IMR-90 (cell line): ENCODE results near the gene SLC25A21. TPM values are rescaled to one million over a fixed set of nuclear protein-coding genes. Genes with fewer than 3 reads are reported as not detected.

Experiments
- ATAC-seq: fragments of 200-7000 bp; cut with Tn5 transposase; 2 replicates; pipeline ENCODE4 v1.9.1; 2020; ENCODE audit warnings: low read depth, mild to moderate bottlenecking, moderate library complexity
- BruUV-seq: library from RNA; stranded (reverse); fragments of 400-500 nt; replicated peaks from 2 replicates; lab custom pipeline; 2021; lab: Mats Ljungman, UMichigan
- CTCF ChIA-PET: fragments of 300-600 bp; formaldehyde crosslinking; extraction: SDS; loops from one replicate; lab custom pipeline; 2021; ENCODE audit warnings: antibody characterized with exemption; lab: Yijun Ruan, JAX
- POLR2A ChIA-PET: fragments of 300-600 bp; sonication (Branson Sonifier 250); formaldehyde crosslinking; loops from one replicate; lab custom pipeline; 2022; ENCODE audit warnings: antibody characterized with exemption; ENCODE audit not compliant: unreplicated experiment; lab: Charles Lee
- DNase-seq: peaks from one replicate; pipeline ENCODE4 v3.0.0; 2013
- H2AFZ ChIP-seq: replicated peaks from 2 replicates; pipeline ENCODE3; 2013; ENCODE audit warnings: low read length, mild to moderate bottlenecking; ENCODE audit not compliant: poor library complexity
- H2AK5ac ChIP-seq: 2 replicates; pipeline ENCODE4 v1.6.1; 2013; ENCODE audit warnings: low read depth, low read length, inconsistent platforms
- H2AK9ac ChIP-seq: replicated peaks from 2 replicates; pipeline ENCODE3; 2013; ENCODE audit warnings: mild to moderate bottlenecking, low read depth, low read length, moderate library complexity; ENCODE audit not compliant: poor library complexity
- H2BK120ac ChIP-seq: 2 replicates; pipeline ENCODE4 v1.6.1; 2013; ENCODE audit warnings: low read depth, low read length, inconsistent platforms
- H2BK15ac ChIP-seq: 3 replicates; pipeline ENCODE4 v1.6.1; 2013; ENCODE audit warnings: low read depth, low read length, inconsistent platforms
- H2BK20ac ChIP-seq: 2 replicates; pipeline ENCODE4 v1.6.1; 2013; ENCODE audit warnings: low read depth, mild to moderate bottlenecking, inconsistent platforms, low read length, moderate library complexity
- H2BK5ac ChIP-seq: 2 replicates; pipeline ENCODE4 v1.6.1; 2013; ENCODE audit warnings: mild to moderate bottlenecking, low read depth, low read length, inconsistent platforms; ENCODE audit not compliant: poor library complexity, severe bottlenecking
- H3K14ac ChIP-seq: replicated peaks from 2 replicates; pipeline ENCODE4 v1.6.1; 2013; ENCODE audit warnings: low read depth, low read length, inconsistent platforms
- H3K18ac ChIP-seq: 2 replicates; pipeline ENCODE4 v1.6.1; 2013; ENCODE audit warnings: low read depth, low read length, control low read depth
- H3K23ac ChIP-seq: 2 replicates; pipeline ENCODE4 v1.6.1; 2013; ENCODE audit warnings: low read depth, low read length, inconsistent platforms
- H3K27ac ChIP-seq: 2 replicates; pipeline ENCODE4 v1.5.1; 2013; ENCODE audit warnings: mild to moderate bottlenecking, control low read depth, low read length; ENCODE audit not compliant: insufficient read depth
- H3K27me3 ChIP-seq: 2 replicates; pipeline ENCODE4 v1.6.1; 2013; ENCODE audit warnings: low read length; ENCODE audit not compliant: control insufficient read depth, insufficient read depth
- H3K36me3 ChIP-seq: 2 replicates; pipeline ENCODE4 v1.6.1; 2013; ENCODE audit warnings: low read length, mixed read lengths; ENCODE audit not compliant: control insufficient read depth, insufficient read depth
- H3K4ac ChIP-seq: 2 replicates; pipeline ENCODE4 v1.6.1; 2013; ENCODE audit warnings: low read depth, low read length, inconsistent platforms
- H3K4me1 ChIP-seq: 2 replicates; pipeline ENCODE4 v1.6.1; 2013; ENCODE audit warnings: low read length, mixed read lengths; ENCODE audit not compliant: control insufficient read depth, insufficient read depth
- H3K4me2 ChIP-seq: 2 replicates; pipeline ENCODE4 v1.6.1; 2013; ENCODE audit warnings: low read depth, mild to moderate bottlenecking, control low read depth, low read length, moderate library complexity
- H3K4me3 ChIP-seq: 2 replicates; pipeline ENCODE4 v1.5.1; 2013; ENCODE audit warnings: low read depth, mild to moderate bottlenecking, control low read depth, low read length, moderate library complexity; ENCODE audit not compliant: insufficient read depth
- H3K56ac ChIP-seq: 2 replicates; pipeline ENCODE4 v1.6.1; 2013; ENCODE audit warnings: low read length, inconsistent platforms; ENCODE audit not compliant: insufficient read depth; ENCODE audit errors: extremely low read depth
- H3K79me1 ChIP-seq, 2 experiments: 2 replicates each; pipeline ENCODE4 v1.6.1; 2013; ENCODE audit warnings: low read length in 2 of 2, inconsistent platforms in 1 of 2, low read depth in 1 of 2
- H3K9ac ChIP-seq: 2 replicates; pipeline ENCODE4 v1.6.1; 2013; ENCODE audit warnings: low read depth, low read length, control low read depth
- H3K9me1 ChIP-seq: 2 replicates; pipeline ENCODE4 v1.6.1; 2013; ENCODE audit warnings: low read length, inconsistent platforms; ENCODE audit not compliant: insufficient read depth
- H3K9me3 ChIP-seq: 2 replicates; pipeline ENCODE4 v1.6.1; 2013; ENCODE audit warnings: low read length; ENCODE audit not compliant: control insufficient read depth, insufficient read depth
- H4K20me1 ChIP-seq: 2 replicates; pipeline ENCODE4 v1.6.1; 2013; ENCODE audit warnings: low read length, inconsistent platforms; ENCODE audit not compliant: insufficient read depth
- H4K5ac ChIP-seq: 2 replicates; pipeline ENCODE4 v1.6.1; 2013; ENCODE audit warnings: mild to moderate bottlenecking, low read depth, low read length, control low read depth
- H4K8ac ChIP-seq, 2 experiments: 2 replicates each; pipeline ENCODE4 v1.6.1; 2013; ENCODE audit warnings: low read depth in 2 of 2, low read length in 2 of 2, control low read depth in 1 of 2, inconsistent platforms in 1 of 2
- H4K91ac ChIP-seq: 2 replicates; pipeline ENCODE4 v1.6.1; 2013; ENCODE audit warnings: low read depth, low read length, inconsistent platforms; ENCODE audit not compliant: insufficient read depth
- CHD1 ChIP-seq: IDR thresholded peaks from 2 replicates; pipeline ENCODE4 v1.6.1; 2012; ENCODE audit warnings: low read depth, low read length, improper control_type of control experiment
- ELK1 ChIP-seq: fragments of 150-350 bp; IDR thresholded peaks from 2 replicates; pipeline ENCODE4 v1.6.1; 2016; ENCODE audit warnings: low read depth, mild to moderate bottlenecking, low read length, moderate library complexity, borderline replicate concordance
- FOS ChIP-seq: fragments of 150-350 bp; IDR thresholded peaks from 2 replicates; pipeline ENCODE4 v1.6.1; 2016; ENCODE audit warnings: low read depth, low read length
- MAFK ChIP-seq: IDR thresholded peaks from 2 replicates; pipeline ENCODE4 v1.6.1; 2012; ENCODE audit warnings: low read depth, low read length, improper control_type of control experiment
- MAZ ChIP-seq: IDR thresholded peaks from 2 replicates; pipeline ENCODE4 v1.6.1; 2012; ENCODE audit warnings: low read depth, mild to moderate bottlenecking, low read length, improper control_type of control experiment, moderate library complexity, borderline replicate concordance
- MXI1 ChIP-seq: IDR thresholded peaks from 2 replicates; pipeline ENCODE4 v1.6.1; 2012; ENCODE audit warnings: low read depth, mild to moderate bottlenecking, low read length, moderate library complexity, borderline replicate concordance
- NFE2L2 ChIP-seq: fragments of 150-350 bp; IDR thresholded peaks from 2 replicates; pipeline ENCODE4 v1.6.1; 2016; ENCODE audit warnings: low read depth, mild to moderate bottlenecking, low read length
- POLR2A ChIP-seq: IDR thresholded peaks from 2 replicates; pipeline ENCODE4 v1.6.1; 2012; ENCODE audit warnings: mild to moderate bottlenecking, low read depth, low read length
- RAD21 ChIP-seq: IDR thresholded peaks from 2 replicates; pipeline ENCODE4 v1.6.1; 2012; ENCODE audit warnings: low read length, improper control_type of control experiment
- RCOR1 ChIP-seq: IDR thresholded peaks from 2 replicates; pipeline ENCODE4 v1.6.1; 2012; ENCODE audit warnings: mild to moderate bottlenecking, low read length, improper control_type of control experiment; ENCODE audit not compliant: insufficient replicate concordance
- RFX5 ChIP-seq: IDR thresholded peaks from 2 replicates; pipeline ENCODE4 v1.8.0; 2012; ENCODE audit warnings: low read depth, mild to moderate bottlenecking, low read length, moderate library complexity
- SMC3 ChIP-seq: fragments of 150-350 bp; IDR thresholded peaks from 2 replicates; pipeline ENCODE4 v1.6.1; 2016; ENCODE audit warnings: low read depth, mild to moderate bottlenecking, antibody characterized with exemption, low read length, moderate library complexity
- WGBS, 2 experiments: methylation state at CpG; one replicate each; pipeline versions ENCODE4 v1.1.5 to v1.1.7; 2013; ENCODE audit warnings: missing lambda C conversion rate in 2 of 2; ENCODE audit not compliant: insufficient read length in 1 of 2; ENCODE audit errors: extremely low coverage in 2 of 2; 5-methylcytosine and 5-hydroxymethylcytosine counted together
- dilution Hi-C: fragments of 300-500 bp; cut with HindIII; formaldehyde crosslinking; loops from one replicate; pipeline ENCODE4 v1.14.3; 2018; ENCODE audit warnings: low sequenced_read_pairs; ENCODE audit not compliant: unreplicated experiment
- in situ Hi-C: fragments of 300-500 bp; cut with MboI; formaldehyde crosslinking; loops from 3 replicates; pipeline ENCODE4 v1.14.3; 2019; ENCODE audit warnings: low sequenced_read_pairs, inconsistent platforms, mixed read lengths
- intact Hi-C: fragments of 100-400 bp; cut with micrococcal nuclease; formaldehyde crosslinking; loops from 2 replicates; pipeline ENCODE4 v1.10.0; 2022
- polyA plus RNA-seq, 3 experiments: library from polyadenylated mRNA; depleted of rRNA; stranded (reverse); fragments of >200 nt; gene quantifications; 2 replicates each; pipeline ENCODE4 v1.2.3, GENCODE V29; 2012; ENCODE audit warnings: low replicate concordance in 1 of 3
- total RNA-seq: library from RNA; depleted of rRNA; stranded (reverse); fragments of >200 nt; gene quantifications from 2 replicates; pipeline ENCODE4 v1.2.3, GENCODE V29; 2012
- TF ChIP-seq, protein P1 (sequence below): conservative IDR thresholded peaks from 2 replicates; pipeline ENCODE4 v1.5.1; 2012; ENCODE audit warnings: mild to moderate bottlenecking, low read depth, low read length, improper control_type of control experiment
- TF ChIP-seq, protein P2 (sequence below): fragments of 150-350 bp; IDR thresholded peaks from 2 replicates; pipeline ENCODE4 v1.6.1; 2017; ENCODE audit warnings: mild to moderate bottlenecking, antibody characterized with exemption, low read length, low read depth

The SLC25A21 gene
- total and polyA plus RNA-seq, 2 of the 4 experiments (the other 2 are of a cell fraction), result 0.62 to 0.90 TPM

DNA sequence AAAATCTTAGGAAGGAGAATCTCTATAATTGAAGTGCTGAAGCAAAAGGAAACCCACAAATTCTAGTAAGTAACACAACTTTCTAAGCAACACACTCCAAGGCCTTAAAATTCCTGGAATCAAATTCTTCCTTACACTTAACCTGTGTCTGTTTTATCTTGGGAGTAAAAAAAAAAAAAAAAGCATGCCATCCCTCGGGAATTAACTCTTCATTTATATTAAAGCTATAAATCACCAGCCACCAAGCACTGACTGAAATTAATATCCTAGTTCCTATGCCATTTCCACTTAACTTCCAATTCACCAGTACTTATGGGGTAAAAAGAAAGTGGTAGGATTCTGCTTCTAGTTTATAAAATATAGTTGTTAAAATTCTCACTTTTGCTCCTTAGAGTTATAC is 238.1 kb downstream of the SLC25A21 start:
- intact Hi-C loops (no loop called here), dilution Hi-C loops (no loop called here), in situ Hi-C loops (no loop called here)
- no peak for DNase-seq
- Histone ChIP-seq H3K4me3 (no peak overlapping the region), H3K27ac (no peak overlapping the region), H2AK5ac (no peak overlapping the region), H2BK5ac (no peak overlapping the region), H2BK20ac (no peak overlapping the region), H3K56ac (no peak overlapping the region), H3K79me1 (no peaks in the 10 kb centered on the region), H4K5ac (no peak overlapping the region), H3K36me3 (no peaks in the 10 kb centered on the region), H4K20me1 (no peaks in the 10 kb centered on the region), H3K4ac (no peak overlapping the region), H3K9me3 (no peaks in the 10 kb centered on the region), H3K14ac (no peak overlapping the region), H2AK9ac (no peak overlapping the region), H2AFZ (no peak overlapping the region), H3K27me3 (no peaks in the 10 kb centered on the region), H3K4me2 (no peak overlapping the region), H4K8ac (no peak overlapping the region), H2BK15ac (no peak overlapping the region), H3K18ac (no peak overlapping the region), H4K91ac (no peak overlapping the region), H3K9me1 (no peaks in the 10 kb centered on the region; the same call in 1 of the 2 replicates), H3K9ac (no peak overlapping the region), H3K23ac (no peak overlapping the region), H3K4me1 (no peaks in the 10 kb centered on the region), H2BK120ac (no peak overlapping the region)
- ChIA-PET CTCF (interaction anchor here (1.4 kb wide), 1 partner anchor 381 kb away, joined by 3 read pairs; no protein-coding TSS in a partner anchor), POLR2A (no interaction called here)
- BruUV-seq, result no TSS peak
- WGBS, 2 experiments, result no CpG with 5 or more reads among the region's 1 CpG
- TF ChIP-seq POLR2A, result no peak
- TF ChIP-seq, protein P1, sequence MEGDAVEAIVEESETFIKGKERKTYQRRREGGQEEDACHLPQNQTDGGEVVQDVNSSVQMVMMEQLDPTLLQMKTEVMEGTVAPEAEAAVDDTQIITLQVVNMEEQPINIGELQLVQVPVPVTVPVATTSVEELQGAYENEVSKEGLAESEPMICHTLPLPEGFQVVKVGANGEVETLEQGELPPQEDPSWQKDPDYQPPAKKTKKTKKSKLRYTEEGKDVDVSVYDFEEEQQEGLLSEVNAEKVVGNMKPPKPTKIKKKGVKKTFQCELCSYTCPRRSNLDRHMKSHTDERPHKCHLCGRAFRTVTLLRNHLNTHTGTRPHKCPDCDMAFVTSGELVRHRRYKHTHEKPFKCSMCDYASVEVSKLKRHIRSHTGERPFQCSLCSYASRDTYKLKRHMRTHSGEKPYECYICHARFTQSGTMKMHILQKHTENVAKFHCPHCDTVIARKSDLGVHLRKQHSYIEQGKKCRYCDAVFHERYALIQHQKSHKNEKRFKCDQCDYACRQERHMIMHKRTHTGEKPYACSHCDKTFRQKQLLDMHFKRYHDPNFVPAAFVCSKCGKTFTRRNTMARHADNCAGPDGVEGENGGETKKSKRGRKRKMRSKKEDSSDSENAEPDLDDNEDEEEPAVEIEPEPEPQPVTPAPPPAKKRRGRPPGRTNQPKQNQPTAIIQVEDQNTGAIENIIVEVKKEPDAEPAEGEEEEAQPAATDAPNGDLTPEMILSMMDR, result no peak
- TF ChIP-seq CHD1, result no peak
- TF ChIP-seq MXI1, result no peak
- TF ChIP-seq RAD21, result no peak
- TF ChIP-seq RCOR1, result no peak
- no peak for TF ChIP-seq MAZ
- no peak for TF ChIP-seq RFX5
- no peak for TF ChIP-seq NFE2L2
- no peak for TF ChIP-seq MAFK
- TF ChIP-seq, protein P2, sequence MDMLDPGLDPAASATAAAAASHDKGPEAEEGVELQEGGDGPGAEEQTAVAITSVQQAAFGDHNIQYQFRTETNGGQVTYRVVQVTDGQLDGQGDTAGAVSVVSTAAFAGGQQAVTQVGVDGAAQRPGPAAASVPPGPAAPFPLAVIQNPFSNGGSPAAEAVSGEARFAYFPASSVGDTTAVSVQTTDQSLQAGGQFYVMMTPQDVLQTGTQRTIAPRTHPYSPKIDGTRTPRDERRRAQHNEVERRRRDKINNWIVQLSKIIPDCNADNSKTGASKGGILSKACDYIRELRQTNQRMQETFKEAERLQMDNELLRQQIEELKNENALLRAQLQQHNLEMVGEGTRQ, result no peak
- TF ChIP-seq FOS, result no peak
- TF ChIP-seq ELK1, result no peak
- no peak for TF ChIP-seq SMC3
- ATAC-seq, result no peak
